GM19240 (cell line): Measurements from ENCODE around the gene CHRM4.
"Not testable (repeated sequence)": the region's sequence is repeated elsewhere in the genome, so short reads cannot be mapped to it uniquely, and the experiment has no call there.

Source experiments
- DNase-seq: peaks from one replicate; pipeline ENCODE4 v3.0.0; 2011; ENCODE audit warnings: low spot score; ENCODE audit not compliant: insufficient read length

The CHRM4 gene

DNA sequence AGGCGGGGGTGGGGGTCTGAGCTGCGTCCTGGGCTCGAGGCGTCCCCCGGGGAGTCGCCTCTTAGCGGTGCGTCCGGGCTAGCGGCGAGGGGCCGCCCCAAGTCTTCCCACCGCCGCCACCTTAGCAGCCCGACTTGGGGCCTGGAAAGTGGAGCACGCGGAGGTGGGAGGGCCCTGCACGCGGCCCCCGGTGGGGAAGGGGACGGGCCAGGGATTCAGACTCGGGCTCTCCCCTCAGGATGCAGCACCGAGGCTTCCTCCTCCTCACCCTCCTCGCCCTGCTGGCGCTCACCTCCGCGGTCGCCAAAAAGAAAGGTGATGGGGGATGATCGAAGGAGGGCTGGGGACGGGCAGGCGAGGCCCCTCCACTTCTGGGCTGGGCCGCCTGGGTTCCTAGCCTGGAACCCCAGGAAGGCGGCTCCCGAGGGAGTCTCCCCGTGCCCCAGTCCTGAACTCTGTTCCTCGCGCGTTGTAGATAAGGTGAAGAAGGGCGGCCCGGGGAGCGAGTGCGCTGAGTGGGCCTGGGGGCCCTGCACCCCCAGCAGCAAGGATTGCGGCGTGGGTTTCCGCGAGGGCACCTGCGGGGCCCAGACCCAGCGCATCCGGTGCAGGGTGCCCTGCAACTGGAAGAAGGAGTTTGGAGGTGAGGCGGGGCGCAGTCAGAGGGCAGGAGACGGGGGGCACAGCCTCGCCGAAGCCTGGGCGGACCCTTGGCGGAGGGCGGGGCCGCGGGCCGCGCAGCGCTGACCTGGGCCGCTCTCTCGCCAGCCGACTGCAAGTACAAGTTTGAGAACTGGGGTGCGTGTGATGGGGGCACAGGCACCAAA, 9.5 kb downstream of the CHRM4 start:
- no peak for DNase-seq

DNA sequence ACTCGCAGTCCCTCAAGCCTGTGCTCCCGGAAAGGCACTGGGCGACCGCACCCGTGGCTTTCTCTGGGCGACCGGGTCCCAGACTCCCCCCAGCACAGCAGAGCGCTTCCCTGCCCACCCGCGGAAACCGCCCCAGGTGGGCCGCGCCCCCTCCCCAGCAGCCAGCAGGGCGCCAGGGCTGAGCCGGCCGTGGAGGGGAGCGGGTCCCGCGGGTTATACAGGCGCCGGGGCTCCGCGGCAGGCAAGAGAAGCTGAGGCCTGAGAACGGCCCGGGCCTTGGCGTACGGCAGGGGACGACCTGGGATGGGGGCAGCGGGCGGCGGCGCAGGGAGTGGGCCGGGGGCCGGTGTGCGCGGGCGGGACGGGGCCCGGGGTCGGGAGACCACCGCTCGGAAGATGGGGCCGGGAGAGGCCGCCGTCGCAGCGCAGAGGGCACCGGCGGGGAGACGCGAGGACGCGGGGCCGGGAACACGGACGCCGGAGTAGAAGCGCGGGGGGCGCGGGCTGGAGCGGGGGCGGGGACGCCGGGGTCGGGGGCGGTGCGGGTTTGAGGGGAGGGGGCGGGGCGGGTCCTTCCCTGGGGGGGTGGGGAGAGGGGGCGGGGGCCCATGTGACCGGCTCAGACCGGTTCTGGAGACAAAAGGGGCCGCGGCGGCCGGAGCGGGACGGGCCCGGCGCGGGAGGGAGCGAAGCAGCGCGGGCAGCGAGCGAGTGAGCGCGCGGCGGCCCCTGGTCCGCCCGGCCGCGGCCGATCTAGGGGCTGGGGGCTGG, 10.3 kb downstream of the CHRM4 start, which contains the start of gene MDK:
Gene MDK, plus strand, starts transcription at position 622 of the 771 bp plus-strand sequence. CDS start 389 bp downstream, outside the sequence.
- DNase-seq: no peak

DNA sequence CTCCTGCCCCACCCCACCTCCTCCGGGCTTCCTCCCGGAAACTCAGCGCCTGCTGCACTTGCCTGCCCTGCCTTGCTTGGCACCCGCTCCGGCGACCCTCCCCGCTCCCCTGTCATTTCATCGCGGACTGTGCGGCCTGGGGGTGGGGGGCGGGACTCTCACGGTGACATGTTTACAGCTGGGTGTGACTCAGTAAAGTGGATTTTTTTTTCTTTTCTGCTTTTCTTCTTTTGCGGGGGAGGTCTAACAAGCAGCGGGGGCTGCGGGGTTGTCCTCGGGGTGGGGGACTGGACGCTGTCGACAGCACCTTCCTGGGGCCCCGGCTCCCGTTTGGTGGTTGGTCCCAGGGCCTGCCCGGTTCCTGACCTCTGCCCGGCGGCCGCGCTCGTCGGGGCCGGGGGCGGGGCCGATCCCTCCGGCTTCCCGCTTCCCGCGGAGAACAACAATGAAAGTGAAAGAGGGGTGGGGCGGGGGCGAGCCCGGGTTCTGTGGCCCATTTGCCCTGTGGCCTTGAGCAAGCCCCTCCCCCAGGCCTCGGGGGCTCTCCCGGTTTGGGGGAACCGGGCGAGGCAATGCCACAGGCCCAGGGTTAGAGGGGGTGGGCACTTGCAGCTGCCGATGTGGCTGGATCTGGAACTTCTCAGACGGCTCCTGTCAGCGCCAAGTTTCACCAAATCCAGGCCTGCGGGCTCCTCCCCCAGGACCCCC, 11.1 kb downstream of the CHRM4 start:
- peak; percentile 48 for DNase-seq

DNA sequence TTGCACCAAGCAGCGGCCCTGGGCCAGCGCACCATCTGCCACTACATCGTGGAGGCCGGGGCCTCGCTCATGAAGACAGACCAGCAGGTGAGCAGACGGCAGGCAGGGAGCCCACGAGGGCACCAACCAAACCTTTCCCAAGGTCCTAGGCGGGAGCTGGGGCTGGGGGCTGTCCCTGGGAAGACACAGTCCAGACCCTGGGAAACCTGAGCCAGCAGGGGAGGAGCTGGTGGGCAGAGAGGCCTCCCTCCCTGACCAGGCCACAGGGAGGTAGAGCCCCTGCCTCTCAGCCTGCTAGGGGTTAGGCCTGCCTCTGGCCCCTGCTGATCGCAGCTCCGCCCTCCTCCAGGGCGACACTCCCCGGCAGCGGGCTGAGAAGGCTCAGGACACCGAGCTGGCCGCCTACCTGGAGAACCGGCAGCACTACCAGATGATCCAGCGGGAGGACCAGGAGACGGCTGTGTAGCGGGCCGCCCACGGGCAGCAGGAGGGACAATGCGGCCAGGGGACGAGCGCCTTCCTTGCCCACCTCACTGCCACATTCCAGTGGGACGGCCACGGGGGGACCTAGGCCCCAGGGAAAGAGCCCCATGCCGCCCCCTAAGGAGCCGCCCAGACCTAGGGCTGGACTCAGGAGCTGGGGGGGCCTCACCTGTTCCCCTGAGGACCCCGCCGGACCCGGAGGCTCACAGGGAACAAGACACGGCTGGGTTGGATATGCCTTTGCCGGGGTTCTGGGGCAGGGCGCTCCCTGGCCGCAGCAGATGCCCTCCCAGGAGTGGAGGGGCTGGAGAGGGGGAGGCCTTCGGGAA, 11.9 kb downstream of the CHRM4 start:
- DNase-seq: not testable (repeated sequence)

DNA sequence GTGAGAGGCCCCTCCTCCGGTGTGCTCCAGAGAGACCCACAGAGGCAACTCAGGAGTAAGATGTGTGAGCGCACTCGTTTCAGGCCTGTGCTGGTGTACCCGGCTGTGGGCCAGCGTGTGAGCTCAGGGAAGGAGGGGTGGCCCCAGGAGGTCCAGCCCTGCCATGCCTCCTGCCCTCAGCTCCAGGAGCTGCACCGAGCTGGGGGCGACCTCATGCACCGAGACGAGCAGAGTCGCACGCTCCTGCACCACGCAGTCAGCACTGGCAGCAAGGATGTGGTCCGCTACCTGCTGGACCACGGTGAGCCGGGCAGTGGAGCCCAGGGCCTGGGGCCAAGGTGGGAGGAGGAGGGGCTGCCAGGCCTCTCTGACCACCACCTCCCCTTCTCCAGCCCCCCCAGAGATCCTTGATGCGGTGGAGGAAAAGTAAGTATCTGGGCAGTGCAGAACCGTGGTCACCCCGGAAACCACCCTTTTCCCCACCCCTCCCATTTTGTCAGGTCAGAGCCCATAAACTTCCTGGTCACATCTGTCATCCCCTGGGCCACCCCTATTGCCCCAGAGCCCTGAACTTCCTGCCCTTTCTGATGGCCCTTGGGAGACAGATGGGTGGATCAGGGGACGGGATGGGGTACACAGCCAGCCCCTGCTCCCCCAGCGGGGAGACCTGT, 12.6 kb downstream of the CHRM4 start:
- no peak for DNase-seq

DNA sequence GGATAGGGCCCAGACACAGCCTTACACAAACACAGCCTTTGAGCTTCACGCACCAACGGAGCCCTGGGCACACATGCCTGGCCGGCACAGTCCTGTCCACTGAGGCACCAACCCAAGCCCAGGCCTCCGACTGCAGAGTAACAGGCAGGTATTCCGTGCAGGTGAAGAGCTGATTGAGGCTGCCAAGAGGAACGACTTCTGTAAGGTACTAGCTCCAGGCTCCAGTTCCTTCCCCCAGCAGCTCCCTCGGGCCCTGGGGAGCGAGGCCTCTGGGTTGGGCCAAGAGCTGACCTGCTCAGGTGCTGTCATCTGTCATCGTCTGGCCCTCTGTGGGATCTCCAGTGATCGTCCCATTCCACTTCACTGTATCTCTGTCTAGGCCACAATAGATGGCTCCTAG, 13.3 kb downstream of the CHRM4 start:
- no peak for DNase-seq

DNA sequence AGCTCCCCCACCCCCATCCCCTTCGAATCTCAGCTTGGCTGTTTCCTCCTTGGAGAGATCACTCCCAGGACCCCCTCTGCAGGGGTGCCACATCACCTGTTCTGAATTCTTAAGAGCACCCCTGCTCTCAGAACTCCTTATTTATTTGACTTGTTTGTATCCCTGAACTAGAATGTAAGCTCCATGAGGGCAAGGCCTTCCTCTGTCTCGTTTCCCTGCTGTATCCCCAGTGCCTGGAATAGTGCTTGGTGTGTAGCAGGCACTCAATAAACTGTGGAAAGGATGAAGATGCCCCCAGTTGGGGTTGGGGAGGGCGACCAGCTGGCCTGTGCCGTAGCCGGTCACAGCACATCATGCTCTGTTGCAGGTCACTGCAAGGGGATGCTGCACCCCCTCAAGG, 13.7 kb downstream of the CHRM4 start:
- no peak for DNase-seq

DNA sequence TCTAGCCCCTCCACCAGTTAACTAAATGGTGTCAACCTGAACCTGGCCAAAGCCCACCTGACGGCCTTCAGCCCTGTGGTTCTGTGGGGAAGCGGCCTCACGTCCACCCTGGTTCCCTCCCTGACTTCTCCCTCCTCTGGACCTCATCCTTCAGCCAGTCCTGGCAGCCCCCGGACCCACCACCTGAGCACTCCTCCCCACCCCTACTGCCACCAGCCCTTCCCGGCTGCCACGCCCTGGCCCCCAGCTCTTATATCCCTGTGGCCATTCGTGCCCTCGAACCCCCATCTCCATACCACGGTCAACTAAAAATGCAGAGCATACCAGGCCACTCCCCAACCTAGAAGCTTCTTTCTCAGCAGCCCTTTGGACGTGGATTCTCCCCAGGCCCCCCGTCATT, 14.3 kb downstream of the CHRM4 start:
- no peak for DNase-seq

DNA sequence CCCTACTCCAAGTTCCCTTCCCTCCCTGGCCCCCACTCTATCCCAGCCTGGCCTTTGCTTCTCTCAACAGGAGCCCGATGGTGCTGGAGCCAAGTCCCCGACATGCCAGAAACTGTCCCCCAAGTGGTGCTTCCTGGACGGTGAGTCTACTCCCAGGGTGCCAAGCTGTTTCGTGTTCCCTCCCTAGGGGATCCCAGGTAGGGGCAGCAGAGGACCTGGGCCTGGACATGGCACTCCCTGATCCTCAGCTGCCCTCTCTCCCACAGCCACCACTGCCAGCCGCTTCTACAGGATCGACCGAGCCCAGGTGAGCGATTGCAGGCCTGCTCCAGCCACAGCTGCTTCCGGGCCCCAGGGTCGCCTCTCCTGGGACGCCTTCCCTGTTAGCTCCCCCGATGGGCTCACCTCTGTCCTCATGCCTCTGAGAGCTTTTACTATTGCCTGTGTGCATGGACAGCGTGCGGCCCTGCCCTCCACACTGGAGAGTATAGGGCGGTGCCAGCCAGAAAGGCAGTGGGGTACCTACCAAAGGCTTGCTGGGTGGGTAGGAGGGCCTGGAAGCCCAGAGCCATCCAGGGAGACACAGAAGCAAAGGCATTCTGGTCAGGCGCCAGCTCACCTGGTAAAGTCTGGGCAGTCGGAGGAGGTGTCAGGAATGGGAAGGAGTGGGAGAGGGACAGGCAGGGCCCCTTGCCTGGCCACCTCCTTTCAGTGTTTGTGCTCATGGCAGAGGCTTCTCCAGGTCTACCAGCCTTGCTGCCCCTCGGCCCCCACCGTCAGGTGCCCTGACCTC, 15.1 kb downstream of the CHRM4 start:
- no peak for DNase-seq

DNA sequence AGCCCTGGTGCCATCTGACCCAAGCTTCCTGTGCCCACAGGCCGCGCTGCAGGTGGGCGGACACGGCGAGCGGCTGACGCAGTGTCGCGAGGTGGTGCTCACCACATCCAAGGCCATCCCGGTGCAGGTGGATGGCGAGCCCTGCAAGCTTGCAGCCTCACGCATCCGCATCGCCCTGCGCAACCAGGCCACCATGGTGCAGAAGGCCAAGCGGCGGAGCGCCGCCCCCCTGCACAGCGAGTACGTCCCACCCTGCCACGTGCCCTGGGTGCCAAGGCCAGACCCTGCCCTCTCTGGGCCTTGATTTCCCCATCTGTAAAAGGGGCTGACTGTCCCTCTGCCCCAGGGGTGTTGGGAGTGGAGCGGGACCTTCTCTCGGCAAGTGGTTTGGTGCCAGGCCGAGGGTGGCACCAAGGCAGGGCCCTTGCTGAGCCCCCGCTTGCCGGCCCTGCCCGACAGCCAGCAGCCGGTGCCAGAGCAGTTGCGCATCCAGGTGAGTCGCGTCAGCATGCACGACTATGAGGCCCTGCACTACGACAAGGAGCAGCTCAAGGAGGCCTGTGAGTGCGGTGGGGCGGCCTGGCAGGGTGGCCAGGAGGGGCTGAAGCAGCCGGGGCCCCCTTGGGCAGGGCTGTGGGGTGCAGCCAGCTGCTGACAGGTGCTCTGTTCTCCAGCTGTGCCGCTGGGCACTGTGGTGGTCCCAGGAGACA, 16.0 kb downstream of the CHRM4 start:
- no peak for DNase-seq

DNA sequence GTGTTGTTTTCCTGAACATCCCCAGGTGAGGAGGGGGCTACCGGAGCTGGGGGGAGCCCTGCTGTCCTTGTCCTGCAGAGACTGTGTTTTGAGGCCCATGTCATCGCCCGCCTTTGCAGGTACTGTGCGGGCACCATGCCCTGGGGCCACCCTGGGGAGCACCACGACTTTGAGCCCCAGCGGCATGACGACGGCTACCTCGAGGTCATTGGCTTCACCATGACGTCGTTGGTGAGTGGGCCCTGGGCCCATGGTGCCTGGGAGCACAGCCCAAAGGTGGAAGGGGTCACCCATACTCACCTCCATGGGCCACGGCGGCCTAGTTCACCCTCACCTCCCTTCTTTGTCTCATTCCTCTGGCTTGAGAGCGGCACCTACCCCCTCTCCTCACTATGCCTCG, 16.8 kb downstream of the CHRM4 start:
- no peak for DNase-seq

DNA sequence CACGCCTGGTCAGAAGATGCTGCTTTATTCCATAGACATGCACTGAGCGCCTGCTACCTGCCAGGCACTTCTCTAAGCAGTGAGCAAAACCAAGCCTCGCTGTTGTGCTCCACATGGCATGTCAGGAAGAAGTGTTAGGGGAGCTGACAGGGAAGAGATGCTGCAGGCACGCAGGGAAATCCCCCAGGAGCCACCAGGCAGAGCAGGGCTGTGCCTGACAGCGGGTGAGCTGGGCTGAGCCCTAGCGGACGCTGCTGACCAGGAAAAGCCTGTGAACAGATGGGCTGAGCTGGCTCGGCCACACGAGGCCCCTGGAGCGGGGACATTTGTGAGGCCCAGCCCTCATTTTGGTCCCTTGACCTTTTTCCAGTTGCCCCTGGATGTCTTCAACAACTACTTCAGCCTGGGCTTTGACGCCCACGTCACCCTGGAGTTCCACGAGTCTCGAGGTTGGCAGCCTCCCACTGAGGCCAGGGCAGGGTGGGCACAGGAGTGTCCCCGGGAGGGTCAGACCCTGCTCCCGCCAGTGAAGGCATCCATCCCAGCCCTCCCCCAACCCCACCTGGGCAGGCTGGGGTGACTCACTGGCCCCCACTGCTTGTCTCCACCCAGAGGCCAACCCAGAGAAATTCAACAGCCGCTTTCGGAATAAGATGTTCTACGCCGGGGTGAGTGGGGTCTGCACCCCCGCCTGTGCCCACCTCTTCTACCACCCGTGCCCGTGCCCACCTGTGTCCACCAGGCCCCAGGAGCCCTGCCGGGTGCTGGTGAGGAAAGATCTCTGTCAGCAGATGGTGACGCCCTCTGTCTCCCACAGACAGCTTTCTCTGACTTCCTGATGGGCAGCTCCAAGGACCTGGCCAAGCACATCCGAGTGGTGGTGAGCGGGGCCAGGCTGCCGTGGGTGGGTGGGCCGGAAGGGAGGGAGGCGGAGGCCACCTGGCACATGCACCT, 17.5 kb downstream of the CHRM4 start:
- DNase-seq: no peak

DNA sequence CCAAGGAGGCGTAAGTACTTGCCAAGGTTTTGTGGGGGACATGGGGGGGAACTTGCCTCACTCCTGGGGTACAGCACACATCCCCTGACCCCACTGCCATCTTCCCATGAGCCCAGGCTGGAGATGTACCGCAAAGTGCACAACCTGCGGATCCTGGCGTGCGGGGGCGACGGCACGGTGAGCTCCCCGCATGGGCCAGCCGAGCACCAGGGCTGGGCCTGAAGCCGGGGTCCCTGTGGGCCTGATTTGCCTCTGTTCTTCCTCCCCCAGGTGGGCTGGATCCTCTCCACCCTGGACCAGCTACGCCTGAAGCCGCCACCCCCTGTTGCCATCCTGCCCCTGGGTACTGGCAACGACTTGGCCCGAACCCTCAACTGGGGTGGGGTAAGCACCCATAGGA, 19.1 kb downstream of the CHRM4 start:
- DNase-seq: not testable (repeated sequence)

DNA sequence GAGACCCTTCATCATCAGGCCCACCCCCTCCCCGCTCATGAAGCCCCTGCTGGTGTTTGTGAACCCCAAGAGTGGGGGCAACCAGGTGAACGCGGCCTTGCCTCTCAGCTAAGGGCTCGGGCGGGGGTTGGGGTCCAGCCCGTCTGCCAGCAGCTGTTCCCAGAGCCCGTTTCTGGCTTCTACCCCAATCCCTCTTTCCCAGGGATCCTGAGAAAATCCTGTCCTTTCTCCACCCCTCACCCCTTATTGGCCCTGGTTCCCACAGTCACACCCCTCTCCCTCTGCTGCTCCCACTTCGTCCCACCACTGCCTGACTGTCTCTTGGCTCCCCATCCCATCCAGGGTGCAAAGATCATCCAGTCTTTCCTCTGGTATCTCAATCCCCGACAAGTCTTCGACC, 19.5 kb downstream of the CHRM4 start:
- DNase-seq: no peak

DNA sequence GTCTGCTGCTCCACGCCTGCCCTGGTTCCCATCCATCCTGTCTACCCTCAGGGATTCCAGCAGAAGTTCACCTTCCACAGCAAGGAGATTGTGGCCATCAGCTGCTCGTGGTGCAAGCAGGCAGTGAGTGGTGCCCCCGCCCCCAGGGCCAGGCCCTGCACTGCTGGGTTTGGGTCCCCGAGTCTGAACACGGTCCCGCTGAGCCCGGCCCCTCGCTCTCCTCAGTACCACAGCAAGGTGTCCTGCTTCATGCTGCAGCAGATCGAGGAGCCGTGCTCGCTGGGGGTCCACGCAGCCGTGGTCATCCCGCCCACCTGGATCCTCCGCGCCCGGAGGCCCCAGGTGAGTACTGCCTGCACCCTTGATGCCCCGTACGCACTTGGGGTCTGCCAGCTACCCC, 20.3 kb downstream of the CHRM4 start:
- DNase-seq: not testable (repeated sequence)

DNA sequence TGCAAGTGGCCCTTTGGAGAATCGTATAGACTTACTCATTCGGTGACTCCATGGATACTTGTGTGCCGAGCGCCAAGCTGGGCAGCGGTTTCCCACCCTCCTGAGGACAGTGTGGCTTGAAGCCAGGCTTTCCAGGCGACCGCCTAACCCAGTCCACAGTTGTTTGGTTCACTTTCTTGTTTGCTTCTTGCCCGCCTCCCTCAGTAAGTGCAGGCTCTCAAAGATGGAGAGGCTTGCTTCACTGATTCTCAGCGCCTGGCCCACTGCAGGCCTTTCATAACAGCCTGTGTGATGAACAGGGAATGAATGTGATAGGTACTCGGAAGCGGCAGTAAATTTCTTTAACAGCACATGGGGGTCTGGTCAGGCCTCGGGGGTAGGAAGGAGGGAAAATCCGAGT, 21.3 kb downstream of the CHRM4 start:
- DNase-seq: no peak

DNA sequence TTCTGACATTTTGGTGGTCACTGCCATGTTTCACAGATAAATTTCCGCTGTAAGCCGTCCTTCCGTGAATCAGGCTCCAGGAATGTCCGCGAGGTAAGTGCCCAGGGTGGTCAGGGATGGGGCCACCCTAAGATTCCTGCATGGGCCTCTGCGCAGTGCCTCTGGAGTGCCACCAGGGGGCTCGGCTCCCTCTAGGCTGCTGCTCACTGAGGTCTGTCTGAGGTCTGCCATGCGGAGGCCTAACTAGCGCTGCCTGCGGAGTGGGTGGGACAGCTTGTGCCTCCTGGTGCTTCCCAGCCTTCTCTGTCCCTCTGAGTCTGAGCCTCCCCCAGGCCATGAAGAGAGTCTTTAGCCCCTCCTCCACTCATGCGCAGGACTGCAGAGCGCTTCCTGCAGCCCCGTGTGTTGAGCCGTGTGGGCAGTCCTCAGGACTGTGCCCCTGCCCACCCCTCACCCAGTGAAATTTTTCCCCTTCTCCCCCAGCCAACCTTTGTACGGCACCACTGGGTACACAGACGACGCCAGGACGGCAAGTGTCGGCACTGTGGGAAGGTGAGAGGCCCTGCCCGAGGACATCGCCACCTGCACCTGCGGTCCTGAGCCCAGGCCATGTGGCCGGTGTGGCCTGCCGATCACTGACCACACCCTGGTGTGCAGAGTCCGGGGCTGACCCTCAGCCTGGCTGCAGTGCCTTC, 22.0 kb downstream of the CHRM4 start:
- no peak for DNase-seq

DNA sequence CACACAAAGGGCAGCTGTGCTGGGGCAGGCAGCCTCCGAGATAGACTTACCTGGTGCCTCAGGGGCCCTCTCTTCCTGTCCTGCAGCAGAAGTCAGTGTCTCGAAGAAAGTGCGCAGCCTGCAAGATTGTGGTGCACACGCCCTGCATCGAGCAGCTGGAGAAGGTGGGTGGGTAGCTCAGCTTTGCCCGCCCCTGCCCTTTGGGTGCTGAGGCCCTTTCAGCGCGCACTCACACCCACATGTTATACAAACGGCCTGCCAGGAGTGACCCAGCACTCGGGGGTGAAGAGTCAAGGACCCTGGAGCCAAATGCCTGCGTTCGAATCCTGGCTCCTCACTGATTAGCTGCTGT, 23.7 kb downstream of the CHRM4 start:
- no peak for DNase-seq
